Fibroblast of villous mesenchyme (primary cell): ENCODE data around the gene CNTNAP2. TPM values are rescaled to one million over a fixed set of nuclear protein-coding genes. Genes with fewer than 3 reads are reported as not detected.

Experiments
- DNase-seq: peaks from one replicate; pipeline ENCODE4 v3.0.0-alpha.2; 2010; ENCODE audit warnings: low read depth
- H3K4me3 ChIP-seq: 2 replicates; pipeline ENCODE4 v1.5.1; 2011; ENCODE audit warnings: low read depth, mild to moderate bottlenecking, low read length
- total RNA-seq: library from RNA; depleted of rRNA; stranded (reverse); fragments of >200 nt; gene quantifications from 2 replicates; pipeline ENCODE4 v1.2.3, GENCODE V29; 2012
- TF ChIP-seq, protein P1 (sequence below): IDR thresholded peaks from 2 replicates; pipeline ENCODE4 v1.5.1; 2012; ENCODE audit warnings: low read depth, mild to moderate bottlenecking, low read length; ENCODE audit not compliant: insufficient read depth

The CNTNAP2 gene
- total RNA-seq, 1 donor = not detected

DNA sequence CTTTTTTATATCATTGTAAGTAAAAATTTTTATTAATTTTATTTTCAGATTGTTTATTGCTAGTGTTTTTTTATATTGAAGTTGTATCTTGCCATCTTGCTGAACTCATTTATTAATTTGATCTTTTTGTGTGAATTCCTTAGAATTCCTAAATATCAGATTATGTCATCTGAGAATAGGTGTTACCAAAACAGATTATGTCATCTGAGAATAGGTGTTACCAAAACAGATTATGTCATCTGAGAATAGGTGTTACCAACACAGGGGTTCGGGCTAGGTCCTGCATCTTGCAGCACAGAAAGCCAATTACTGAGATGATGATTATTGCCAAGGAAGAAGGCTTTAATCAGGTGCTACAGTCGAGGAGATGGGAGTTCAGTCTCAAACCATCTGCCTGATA, 383.4 kb downstream of the CNTNAP2 start:
- TF ChIP-seq, protein P1, sequence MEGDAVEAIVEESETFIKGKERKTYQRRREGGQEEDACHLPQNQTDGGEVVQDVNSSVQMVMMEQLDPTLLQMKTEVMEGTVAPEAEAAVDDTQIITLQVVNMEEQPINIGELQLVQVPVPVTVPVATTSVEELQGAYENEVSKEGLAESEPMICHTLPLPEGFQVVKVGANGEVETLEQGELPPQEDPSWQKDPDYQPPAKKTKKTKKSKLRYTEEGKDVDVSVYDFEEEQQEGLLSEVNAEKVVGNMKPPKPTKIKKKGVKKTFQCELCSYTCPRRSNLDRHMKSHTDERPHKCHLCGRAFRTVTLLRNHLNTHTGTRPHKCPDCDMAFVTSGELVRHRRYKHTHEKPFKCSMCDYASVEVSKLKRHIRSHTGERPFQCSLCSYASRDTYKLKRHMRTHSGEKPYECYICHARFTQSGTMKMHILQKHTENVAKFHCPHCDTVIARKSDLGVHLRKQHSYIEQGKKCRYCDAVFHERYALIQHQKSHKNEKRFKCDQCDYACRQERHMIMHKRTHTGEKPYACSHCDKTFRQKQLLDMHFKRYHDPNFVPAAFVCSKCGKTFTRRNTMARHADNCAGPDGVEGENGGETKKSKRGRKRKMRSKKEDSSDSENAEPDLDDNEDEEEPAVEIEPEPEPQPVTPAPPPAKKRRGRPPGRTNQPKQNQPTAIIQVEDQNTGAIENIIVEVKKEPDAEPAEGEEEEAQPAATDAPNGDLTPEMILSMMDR = no peak
- H3K4me3 ChIP-seq = no peak overlapping the region
- no peak for DNase-seq

DNA sequence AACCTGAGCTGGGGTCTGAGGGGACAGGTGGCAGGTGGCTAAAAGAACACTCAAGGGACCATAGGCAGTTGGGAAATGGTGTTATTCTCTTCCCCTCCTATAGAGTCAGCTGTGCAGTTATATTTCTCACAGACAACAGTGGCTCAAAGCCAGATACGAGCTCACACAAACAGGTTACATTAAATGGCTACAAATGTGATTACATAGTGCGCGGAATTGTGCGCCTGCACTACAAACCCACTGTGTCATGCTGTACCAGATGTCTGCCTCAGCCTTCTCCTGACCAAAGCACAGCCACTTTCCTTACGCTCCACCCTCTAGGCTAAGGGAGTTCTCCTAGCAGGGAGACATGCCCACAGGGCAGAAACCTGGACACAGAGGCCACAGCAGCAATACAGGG, 387.2 kb downstream of the CNTNAP2 start:
- TF ChIP-seq, protein P1 = no peak
- H3K4me3 ChIP-seq = no peak overlapping the region
- DNase-seq = no peak

DNA sequence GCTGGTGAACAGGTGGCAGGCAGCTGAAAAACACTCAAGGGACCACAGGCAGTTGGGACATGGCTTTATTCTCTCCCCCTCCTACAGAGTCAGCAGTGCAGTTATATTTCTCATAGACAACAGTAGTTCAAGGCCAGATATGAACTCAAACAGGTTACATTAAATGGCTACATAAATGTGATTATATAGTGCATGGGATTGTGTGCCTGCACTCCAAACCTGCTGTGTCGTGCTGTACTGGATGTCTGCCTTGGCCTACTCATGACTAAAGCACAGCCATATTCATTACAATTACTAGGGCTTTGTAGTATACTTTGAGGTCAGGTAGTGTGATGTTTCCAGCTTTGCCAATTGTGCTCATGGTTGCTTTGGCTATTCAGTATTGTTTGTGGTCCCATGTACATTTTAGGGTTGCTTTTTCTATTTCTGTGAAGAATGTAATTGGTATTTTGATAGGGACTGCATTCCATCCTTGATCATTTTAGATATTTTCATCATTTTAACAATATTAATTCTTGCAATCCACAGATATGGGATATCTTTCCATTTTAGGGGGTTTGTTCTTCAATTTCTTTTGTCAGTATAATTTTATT, 393.6 kb downstream of the CNTNAP2 start:
- DNase-seq = no peak
- TF ChIP-seq, protein P1 = no peak
- H3K4me3 ChIP-seq = no peak overlapping the region

DNA sequence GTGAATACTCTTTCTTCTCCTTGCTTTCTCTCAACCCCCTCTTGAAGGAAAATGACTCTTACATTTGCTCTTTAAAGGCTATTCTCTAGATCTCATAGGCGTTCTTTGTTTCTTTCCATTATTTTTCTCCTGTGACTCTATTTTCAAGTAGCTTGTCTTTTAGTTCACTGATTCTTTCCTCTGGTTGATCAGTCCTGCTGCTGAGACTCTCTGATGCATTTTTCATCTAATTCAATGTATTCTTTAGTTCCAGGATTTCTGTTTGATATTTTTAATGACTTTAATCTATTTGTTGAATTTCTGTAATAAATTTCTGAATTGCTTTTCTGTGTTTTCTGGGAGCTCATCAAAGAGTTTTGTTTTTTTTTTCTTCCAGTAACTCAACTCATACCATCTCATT, 397.7 kb downstream of the CNTNAP2 start:
- no peak for DNase-seq
- TF ChIP-seq, protein P1 = no peak
- H3K4me3 ChIP-seq = no peak overlapping the region

DNA sequence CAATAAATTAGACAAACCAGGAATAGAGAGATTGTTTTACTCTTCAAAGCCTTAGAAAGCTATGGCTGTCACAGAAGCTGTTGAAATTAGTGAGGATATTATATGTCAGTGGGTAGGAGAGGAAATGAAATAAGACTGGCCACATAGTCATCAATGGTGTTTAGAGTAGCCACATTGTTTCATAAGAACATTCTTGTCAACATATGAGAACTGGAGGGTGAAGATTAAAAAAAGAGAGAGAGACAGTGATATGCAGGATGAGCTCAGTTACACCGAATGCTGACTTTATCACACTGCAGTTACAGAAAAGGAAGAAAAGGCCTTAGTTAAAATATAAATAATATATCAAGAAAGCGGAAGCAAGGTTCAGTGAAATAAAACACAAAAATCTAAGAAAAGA, 412.0 kb downstream of the CNTNAP2 start:
- DNase-seq = no peak
- TF ChIP-seq, protein P1 = no peak
- H3K4me3 ChIP-seq = no peak overlapping the region

DNA sequence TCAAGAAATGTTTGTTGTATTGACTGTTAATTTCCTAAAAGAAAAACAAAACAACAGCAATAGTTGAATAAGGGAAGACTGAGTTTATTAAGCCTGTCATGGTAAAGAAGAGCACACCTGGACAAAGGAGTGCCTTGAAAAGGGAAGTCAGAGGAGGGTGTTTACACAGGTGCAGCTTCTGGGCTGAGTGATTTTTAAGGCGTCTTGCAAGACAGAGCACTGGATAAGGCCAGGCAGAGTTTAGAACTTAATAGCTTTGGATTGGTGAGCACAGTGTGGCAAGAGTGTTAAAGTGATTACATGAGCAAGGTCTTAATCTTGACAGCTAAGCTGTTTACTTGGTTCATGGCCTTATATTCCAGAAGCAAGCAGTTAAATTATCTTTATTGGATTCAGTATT, 423.2 kb downstream of the CNTNAP2 start:
- DNase-seq = no peak
- H3K4me3 ChIP-seq = no peak overlapping the region
- TF ChIP-seq, protein P1 = no peak

DNA sequence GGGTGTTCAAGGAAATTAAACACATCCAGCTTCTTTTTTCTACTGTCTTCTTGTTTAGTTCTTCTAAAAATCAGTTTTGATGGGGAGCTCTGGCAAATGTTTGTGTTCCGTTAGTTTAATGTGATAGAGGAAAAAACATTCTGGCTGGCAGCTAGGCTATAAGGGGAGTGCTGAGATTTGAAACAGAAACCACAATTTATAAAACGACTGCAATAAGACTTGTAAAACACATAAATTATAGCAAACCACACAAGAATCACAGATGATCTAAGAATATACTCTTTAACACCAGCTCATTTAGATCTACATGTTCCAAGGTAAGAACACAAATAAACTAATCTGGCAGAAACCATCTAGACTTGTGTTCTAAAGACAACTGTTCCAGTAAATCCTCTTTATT, 425.5 kb downstream of the CNTNAP2 start:
- no peak for DNase-seq
- TF ChIP-seq, protein P1 = no peak
- no peak overlapping the region for H3K4me3 ChIP-seq
